Neural crest cell (in vitro differentiated cells): ENCODE results near the gene ST6GAL1. TPM values are rescaled to one million over a fixed set of nuclear protein-coding genes. Genes with fewer than 3 reads are reported as not detected.

Experiments used
- DNase-seq: peaks from one replicate; pipeline ENCODE4 v3.0.0; 2021; ENCODE audit warnings: low read depth, mixed read lengths, low spot score
- H3K27ac Mint-ChIP-seq: one replicate; pipeline ENCODE4 v1.8.0; 2021; ENCODE audit warnings: mild to moderate bottlenecking, mixed read lengths; ENCODE audit not compliant: unreplicated experiment
- H3K27me3 Mint-ChIP-seq: 2 replicates; pipeline ENCODE4 v1.8.0; 2021; ENCODE audit warnings: low read depth, mild to moderate bottlenecking, mixed read lengths
- H3K36me3 Mint-ChIP-seq: 2 replicates; pipeline ENCODE4 v1.8.0; 2021; ENCODE audit warnings: low read depth, mild to moderate bottlenecking, mixed read lengths
- H3K4me1 Mint-ChIP-seq: 2 replicates; pipeline ENCODE4 v1.8.0; 2021; ENCODE audit warnings: mixed read lengths
- H3K4me3 Mint-ChIP-seq: one replicate; pipeline ENCODE4 v1.8.0; 2021; ENCODE audit warnings: mild to moderate bottlenecking, mixed read lengths
- H3K9me3 Mint-ChIP-seq: 2 replicates; pipeline ENCODE4 v1.8.0; 2021; ENCODE audit warnings: mixed read lengths
- CTCF ChIP-seq: fragments of 200-600 bp; sonication (generic); conservative IDR thresholded peaks from 2 replicates; pipeline ENCODE4 v1.5.0; 2021; ENCODE audit warnings: antibody characterized with exemption, mild to moderate bottlenecking
- total RNA-seq: library from RNA; stranded (reverse); gene quantifications from 2 replicates; pipeline ENCODE4 v1.2.1, GENCODE V29; 2021

ST6GAL1 gene
- total RNA-seq, 1 donor from 2014 or later: 32.6 TPM

DNA sequence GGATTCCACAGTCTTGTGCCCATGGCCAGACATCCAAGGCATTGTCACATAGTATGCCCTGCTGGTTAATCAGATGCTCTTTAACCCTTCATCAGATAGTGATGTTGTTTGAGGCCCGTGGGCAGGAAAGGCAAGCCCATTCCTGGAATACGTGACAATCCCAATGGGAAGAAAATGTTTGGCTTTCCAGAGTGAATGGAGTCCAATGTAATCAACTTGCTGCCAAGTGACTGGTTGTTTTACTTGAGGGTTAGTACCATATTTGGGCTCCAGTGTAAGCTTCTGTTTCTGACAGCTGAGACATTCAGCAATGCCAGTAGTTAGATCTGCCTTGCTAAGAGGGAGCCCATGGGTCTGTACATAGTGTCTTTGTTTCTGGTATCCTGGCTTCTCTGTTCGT, 177.7 kb downstream of the ST6GAL1 start:
- DNase-seq: no peak

GRCh38 chr3:187110156-187110555, 179.8 kb downstream of the ST6GAL1 start:
- no peaks in the 10 kb centered on the region for H3K4me1 Mint-ChIP-seq
- H3K27me3 Mint-ChIP-seq: no peaks in the 10 kb centered on the region
- no peak overlapping the region for H3K27ac Mint-ChIP-seq
- peaks cover 2% of the 10 kb centered on the region for H3K9me3 Mint-ChIP-seq
- no peak for DNase-seq
- TF ChIP-seq CTCF: no peak
- peaks cover 5% of the 10 kb centered on the region for H3K36me3 Mint-ChIP-seq
- no peak overlapping the region for H3K4me3 Mint-ChIP-seq

More for the DNA sequence above, 177.7 kb downstream of the ST6GAL1 start:
- no peaks in the 10 kb centered on the region for H3K9me3 Mint-ChIP-seq
- H3K27ac Mint-ChIP-seq: no peak overlapping the region
- no peak overlapping the region for H3K4me3 Mint-ChIP-seq
- H3K4me1 Mint-ChIP-seq: no peaks in the 10 kb centered on the region
- peaks cover 5% of the 10 kb centered on the region for H3K36me3 Mint-ChIP-seq
- TF ChIP-seq CTCF: no peak
- H3K27me3 Mint-ChIP-seq: no peaks in the 10 kb centered on the region

DNA sequence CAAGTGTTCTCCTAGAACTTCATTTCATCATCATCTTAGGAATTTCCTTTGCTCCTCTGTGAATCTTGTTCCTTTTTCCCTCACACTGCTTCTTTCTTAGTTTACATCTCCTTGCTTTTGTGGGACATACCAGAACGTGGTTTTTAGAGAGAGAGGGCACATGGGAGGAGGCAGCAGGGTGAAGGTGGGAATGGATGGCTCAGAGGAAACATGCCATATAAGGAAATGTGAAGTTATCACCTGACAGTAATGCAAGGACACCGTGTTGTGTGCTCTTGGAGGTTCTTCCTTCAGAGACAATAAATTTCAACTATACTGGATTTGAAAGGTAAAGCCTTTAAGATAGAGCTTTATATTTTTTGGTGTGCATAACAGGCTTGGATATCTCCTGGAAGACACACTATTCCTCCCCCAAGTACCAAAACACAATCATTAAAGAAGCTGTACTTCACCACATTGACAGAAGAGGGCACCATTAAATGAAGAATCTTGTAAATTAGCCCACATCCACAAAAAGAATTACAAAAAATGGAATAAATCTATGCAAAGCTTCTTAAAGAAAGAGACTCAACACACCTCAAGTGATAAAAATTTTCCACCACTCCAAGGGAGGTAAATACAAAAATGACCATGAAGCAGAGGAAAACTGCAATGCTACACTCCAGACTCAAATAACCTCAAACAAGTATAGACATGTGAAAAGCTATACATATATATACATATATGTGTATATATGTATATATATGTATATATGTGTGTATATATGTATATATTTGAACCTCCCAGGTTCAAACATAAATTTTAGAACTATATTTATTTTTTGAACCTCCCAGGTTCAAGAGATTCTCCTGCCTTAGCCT, 182.8 kb downstream of the ST6GAL1 start:
- Mint-ChIP-seq H3K36me3 (peaks cover 3% of the 10 kb centered on the region), H3K27me3 (no peaks in the 10 kb centered on the region), H3K27ac (peak overlapping the region; percentile 73), H3K4me3 (no peak overlapping the region), H3K9me3 (peaks cover 2% of the 10 kb centered on the region), H3K4me1 (no peaks in the 10 kb centered on the region)
- no peak for DNase-seq
- TF ChIP-seq CTCF: peak; percentile 68

- DNase-seq: no peak
- no peaks in the 10 kb centered on the region for H3K27me3 Mint-ChIP-seq
- no peak for TF ChIP-seq CTCF
- H3K4me1 Mint-ChIP-seq: no peaks in the 10 kb centered on the region
- H3K9me3 Mint-ChIP-seq: peaks cover 2% of the 10 kb centered on the region
- no peak overlapping the region for H3K4me3 Mint-ChIP-seq
- H3K36me3 Mint-ChIP-seq: peaks cover 5% of the 10 kb centered on the region
- H3K27ac Mint-ChIP-seq: no peak overlapping the region
Observed at GRCh38 chr3:187114511-187114910, 184.2 kb downstream of the ST6GAL1 start.

GRCh38 chr3:187120326-187120725, 190.0 kb downstream of the ST6GAL1 start:
- Mint-ChIP-seq H3K4me3 (no peak overlapping the region), H3K27ac (no peak overlapping the region), H3K27me3 (no peaks in the 10 kb centered on the region), H3K4me1 (no peaks in the 10 kb centered on the region), H3K36me3 (peaks cover 13% of the 10 kb centered on the region), H3K9me3 (no peaks in the 10 kb centered on the region)
- no peak for DNase-seq
- no peak for TF ChIP-seq CTCF
